GM21423 (cell line): ENCODE measurements around the gene PTPRA.
"Not testable (repeated sequence)": the region's sequence is repeated elsewhere in the genome, so short reads cannot be mapped to it uniquely, and the experiment has no call there.

Experiments used
- ATAC-seq: cut with Tn5 transposase; IDR thresholded peaks from one replicate; pipeline ENCODE4 v1.9.1; 2021; ENCODE audit warnings: mild to moderate bottlenecking, moderate library complexity; ENCODE audit not compliant: unreplicated experiment

The PTPRA gene

GRCh38 chr20:2883726-2884637 lies 10.7 kb downstream of the PTPRA start:
- ATAC-seq = no peak

DNA sequence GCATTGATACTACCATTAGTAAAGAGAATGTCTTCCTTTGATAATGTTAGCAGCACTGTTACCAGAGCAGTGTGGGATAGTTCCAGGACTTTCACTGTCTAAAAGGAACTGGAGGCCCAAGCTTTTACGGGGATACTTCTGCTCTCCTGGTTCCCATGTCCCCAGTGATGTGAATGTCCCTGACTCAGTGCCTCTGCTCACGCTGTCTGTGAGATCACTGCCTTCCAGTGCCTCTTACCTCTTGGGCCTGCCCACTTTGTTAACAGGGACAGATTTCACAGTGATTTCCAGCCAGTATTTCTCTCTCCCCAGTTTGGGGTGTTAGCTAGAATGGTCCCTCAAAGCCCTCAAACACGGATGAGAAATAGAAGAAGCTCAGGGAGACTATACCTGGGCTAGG lies 14.4 kb downstream of the PTPRA start:
- no peak for ATAC-seq

DNA sequence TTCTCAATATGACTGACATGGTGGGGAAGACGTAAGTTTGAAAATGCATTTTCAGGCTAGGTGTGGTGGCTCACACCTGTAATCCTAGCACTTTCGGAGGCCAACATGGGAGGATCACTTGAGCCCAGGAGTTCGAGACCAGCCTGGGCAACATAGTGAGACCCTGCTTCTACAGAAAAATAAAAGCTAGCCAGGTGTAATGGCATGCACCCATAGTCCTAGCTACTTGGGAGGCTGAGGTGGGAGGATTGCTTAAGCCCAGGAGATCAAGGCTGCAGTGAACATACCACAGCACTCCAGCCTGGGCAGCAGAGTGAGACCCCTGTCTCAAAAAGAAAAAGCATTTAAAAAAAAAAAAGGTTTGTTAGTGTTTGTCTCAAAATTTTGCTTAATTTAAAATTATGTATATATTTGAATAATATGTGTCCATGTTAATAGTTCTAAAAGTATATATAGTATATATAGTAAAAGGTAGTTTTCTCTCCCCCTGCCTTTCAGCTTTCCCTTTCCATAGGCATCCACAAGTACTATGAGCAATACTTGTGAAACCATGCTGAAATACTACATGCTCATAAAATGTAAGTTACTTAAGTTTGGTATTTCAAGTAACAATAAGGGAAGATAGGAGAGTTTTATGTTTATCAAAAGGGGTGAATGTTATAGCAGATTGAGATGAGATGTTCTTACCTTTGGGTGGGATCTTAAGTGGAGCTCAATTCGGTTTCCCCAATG lies 15.1 kb downstream of the PTPRA start:
- ATAC-seq = no peak

DNA sequence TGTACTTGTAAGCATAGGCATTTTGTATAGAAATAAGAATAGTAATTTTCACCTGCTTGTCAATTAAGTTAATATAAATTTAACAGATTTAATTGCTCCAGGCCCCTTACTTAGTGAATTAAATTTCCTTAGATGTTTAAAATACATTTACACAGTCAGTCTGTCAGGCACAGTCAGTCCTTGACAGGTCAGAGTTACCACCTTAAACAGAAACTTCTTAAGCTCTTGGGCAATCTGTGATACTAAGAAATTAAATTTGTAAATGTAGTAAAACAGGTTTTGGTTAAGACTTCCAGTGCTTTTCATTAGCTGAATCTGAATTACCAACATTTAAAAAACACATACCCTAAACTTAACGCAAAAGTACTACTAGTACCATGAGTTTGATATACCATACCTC lies 15.9 kb downstream of the PTPRA start:
- no peak for ATAC-seq

DNA sequence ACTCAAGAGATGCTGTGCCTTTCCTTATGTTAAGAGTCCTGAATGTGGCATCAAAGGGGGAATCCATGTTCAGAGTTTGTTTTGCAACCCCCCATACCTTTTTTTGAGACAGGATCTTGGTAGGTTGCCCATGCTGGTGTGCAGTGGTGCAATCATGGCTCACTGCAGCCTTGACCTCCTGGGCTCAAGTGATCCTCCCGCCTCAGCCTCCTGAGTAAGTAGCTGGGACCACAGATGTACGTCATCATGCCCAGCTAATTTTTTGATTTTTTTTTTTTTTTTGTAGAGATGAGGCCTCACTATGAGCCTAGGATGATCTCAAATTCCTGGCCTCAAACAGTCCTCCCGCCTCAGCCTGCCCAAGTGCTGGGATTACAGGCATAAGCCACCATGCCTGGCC lies 16.5 kb downstream of the PTPRA start:
- no peak for ATAC-seq

- no peak for ATAC-seq
Measured at GRCh38 chr20:2890742-2891141, 17.5 kb downstream of the PTPRA start.

DNA sequence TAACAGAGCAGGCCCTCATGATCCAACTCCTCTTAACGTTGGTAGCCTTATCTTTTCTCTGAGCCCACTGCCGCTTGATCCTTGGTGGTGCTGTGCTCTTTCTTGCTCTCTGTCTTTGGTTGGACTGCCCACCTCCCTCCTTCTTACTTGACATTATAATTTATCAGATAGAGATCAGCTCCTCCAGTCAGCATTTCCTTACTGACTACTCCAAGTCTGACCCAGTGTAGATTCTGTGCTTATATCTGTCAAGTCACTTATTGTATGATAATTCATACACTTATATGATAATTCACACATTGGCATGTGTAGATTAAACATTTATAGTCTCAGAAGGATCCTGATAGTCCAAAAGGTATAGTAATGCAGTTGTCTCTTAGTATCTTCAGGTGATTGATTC lies 18.1 kb downstream of the PTPRA start:
- no peak for ATAC-seq

DNA sequence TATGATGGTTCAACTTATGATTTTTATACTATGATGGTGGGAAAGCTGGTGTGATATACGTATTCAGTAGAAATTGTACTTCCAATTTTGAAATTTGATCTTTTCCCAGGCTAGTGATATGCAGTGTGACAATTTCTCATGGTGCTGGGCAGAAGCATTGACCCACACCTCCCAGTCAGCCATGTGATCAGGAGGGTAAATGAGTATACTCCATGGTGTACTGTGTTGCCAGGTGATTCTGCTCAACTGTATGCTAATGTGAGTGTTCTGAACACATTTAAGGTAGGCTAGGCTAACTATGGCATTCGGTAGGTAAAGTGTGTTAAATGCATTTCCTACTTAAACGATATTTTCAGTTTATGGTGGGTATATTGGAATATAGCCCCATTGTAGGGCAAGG lies 19.1 kb downstream of the PTPRA start:
- ATAC-seq = no peak

DNA sequence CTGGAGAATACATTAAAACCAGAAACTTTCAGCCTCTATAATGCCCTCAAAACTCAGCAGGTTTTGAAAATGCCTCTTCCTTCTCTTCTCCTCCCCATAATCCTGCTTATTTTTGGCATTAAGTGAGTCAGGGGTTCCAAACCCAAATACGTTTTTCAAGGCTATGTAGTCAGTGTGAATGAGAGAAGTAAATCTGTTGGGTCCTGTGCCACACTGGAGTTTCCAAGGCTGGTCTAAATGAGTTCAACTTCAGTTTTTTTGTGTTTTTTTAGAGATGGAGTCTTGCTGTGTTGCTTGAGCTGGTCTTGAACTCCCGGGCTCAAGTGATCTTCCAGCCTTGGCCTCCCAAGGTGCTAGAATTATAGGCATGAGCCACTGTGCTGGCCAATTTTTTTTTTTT lies 20.9 kb downstream of the PTPRA start:
- no peak for ATAC-seq

DNA sequence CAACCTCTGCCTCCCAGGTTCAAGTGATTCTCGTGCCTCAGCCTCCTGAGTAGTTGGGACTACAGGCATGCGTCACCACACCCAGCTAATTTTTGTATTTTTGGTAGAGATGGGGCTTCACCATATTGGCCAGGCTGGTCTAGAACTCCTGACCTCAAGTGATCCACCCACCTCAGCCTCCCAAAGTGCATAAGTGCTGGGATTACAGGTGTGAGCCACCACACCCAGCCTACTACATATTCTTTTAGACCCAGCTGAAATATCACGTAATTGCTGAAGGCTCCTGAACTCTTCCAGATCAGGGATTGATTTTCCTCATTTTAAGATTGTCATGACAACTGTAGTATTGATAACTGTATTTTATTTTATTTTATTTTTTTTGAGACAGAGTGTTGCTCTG lies 21.9 kb downstream of the PTPRA start:
- ATAC-seq = not testable (repeated sequence)

DNA sequence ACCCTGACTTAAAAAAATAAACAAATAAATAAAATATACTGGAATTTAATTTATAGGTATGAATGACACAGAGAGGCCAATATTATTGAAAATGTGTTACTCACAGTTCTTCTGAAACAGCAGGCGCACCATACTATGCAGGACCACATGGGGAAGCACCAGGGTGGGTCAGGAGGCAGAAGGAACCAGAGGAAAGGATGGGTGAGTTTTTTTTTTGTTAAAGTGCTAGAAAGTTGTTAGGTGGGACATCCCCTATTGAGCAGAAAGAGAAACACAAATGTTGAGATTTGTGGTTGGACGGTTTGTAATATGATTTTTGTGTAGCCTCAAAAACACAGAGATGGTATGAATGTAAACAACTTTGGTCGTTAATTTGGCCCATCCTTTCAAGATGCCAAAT lies 26.0 kb downstream of the PTPRA start:
- no peak for ATAC-seq

DNA sequence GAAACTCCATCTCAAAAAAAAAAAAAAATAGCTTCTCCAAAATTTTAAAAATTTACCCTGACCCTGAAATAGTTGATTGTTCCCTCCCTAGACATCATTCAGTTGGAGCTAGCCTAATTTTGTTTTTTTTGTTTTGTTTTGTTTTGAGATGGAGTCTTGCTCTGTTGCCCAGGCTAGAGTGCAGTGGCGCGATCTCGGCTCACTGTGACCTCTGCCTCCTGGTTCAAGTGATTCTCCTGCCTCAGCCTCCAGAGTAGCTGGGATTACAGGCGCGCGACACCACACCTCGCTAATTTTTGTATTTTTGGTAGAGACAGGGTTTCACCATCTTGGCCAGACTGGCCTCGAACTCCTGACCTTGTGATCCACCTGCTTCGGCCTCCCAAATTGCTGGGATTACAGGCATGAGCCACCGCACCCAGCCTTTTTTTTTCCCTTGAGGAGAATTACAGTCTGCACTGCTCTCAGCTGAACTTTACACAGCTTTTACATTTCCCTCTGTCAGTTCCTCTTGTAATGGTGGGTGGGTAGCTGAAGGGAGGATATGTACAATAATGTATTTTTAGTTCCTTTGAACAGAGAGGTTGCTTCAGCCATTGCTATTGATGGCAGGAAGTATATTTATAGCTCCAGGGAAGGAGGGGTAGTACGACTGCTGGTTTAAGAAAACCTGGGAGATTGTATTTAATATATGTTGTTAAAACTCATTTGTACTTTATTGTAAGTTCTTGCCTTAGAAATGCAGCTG lies 27.7 kb downstream of the PTPRA start:
- peak; percentile 60 for ATAC-seq

DNA sequence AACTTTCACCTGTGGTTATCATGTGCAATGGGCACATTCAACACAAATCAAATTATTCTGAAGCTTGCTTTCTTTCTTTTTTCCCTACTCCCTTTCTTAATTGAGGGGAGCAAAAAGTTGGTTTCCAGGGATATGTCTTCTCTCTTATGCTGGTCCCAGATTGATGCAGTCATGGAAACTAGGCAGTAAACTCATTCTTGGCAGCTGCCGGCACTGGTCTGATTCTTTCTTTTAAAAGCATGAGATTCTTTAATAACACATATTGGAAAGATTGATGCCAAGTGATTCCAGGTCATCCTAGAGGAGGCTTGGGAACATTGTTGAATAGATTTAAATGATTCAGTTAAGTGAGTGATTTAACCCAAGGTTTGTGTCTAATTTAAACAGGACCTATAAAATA lies 29.0 kb downstream of the PTPRA start:
- no peak for ATAC-seq

DNA sequence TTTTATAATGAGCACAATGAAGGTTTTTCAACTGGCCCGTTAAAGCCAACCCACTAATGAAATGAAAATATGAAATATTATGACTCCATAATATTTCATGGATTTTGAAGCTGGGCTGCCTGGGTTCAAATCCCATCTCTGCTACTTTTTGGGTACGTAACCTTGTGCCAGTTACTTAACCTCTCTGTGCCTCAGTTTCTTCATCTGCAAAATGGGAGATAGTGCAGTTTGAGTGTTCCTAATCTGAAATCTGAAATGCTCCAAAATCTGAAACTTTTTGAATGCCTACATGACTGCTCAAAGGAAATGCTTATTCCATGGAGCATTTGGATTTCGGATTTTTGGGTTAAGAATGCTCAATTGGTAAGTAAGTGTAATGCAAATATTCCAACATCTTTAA lies 29.5 kb downstream of the PTPRA start:
- no peak for ATAC-seq

GRCh38 chr20:2903686-2904085 lies 30.4 kb downstream of the PTPRA start:
- ATAC-seq = no peak

GRCh38 chr20:2907519-2907918 lies 34.2 kb downstream of the PTPRA start:
- no peak for ATAC-seq

DNA sequence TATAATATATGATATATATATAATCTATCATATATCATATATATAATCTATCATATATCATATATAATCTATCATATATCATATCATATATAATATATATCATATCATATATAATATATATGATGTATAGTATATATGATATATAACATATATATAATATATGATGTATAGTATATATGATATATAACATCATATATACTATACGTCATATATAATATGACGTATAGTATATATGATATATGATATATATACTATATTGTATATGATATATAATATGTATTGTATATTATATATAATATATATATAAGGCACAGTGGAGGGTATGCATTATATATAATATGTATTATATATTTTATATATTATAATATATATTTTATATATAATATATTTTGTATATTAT lies 36.7 kb downstream of the PTPRA start:
- ATAC-seq = no peak

GRCh38 chr20:2911200-2911599 lies 37.9 kb downstream of the PTPRA start:
- ATAC-seq = no peak

GRCh38 chr20:2914160-2914559 lies 40.9 kb downstream of the PTPRA start:
- no peak for ATAC-seq

DNA sequence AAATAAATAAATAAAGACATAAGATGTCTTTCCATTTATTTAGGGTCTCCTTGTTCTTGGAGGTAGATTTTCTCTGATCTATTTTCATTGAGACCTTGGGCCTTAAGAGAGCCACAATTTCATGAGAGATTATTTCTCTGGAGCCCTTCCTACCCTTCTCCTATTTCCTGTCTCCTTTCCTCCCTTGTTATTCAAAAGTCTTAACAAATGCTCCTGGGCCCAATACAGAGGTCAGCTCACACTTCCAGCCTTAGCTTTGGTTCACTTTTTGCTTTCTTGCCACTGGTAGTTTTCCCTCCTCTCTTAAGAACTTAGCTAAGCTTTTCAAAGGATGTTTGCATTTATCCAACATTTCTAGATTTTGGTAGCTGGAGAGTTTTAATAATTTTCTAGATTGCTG lies 44.0 kb downstream of the PTPRA start:
- ATAC-seq = no peak
